M059J (cell line): ENCODE measurements around the gene WNT8B. TPM values are rescaled to one million over a fixed set of nuclear protein-coding genes. Genes with fewer than 3 reads are reported as not detected.
A peak's percentile ranks its signal among the peaks of the same experiment; 100 is the strongest.

ENCODE experiments used
- DNase-seq: peaks from one replicate; pipeline ENCODE4 v3.0.0-alpha.2; 2012; ENCODE audit warnings: low read depth
- total RNA-seq: library from RNA; depleted of rRNA; stranded (reverse); fragments of >200 nt; shearing (Covaris generic); gene quantifications from 2 replicates; pipeline ENCODE4 v1.2.3, GENCODE V29; 2014; rRNA removed

The WNT8B gene, protein sequence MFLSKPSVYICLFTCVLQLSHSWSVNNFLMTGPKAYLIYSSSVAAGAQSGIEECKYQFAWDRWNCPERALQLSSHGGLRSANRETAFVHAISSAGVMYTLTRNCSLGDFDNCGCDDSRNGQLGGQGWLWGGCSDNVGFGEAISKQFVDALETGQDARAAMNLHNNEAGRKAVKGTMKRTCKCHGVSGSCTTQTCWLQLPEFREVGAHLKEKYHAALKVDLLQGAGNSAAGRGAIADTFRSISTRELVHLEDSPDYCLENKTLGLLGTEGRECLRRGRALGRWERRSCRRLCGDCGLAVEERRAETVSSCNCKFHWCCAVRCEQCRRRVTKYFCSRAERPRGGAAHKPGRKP
- not detected in 2 replicates for total RNA-seq

DNA sequence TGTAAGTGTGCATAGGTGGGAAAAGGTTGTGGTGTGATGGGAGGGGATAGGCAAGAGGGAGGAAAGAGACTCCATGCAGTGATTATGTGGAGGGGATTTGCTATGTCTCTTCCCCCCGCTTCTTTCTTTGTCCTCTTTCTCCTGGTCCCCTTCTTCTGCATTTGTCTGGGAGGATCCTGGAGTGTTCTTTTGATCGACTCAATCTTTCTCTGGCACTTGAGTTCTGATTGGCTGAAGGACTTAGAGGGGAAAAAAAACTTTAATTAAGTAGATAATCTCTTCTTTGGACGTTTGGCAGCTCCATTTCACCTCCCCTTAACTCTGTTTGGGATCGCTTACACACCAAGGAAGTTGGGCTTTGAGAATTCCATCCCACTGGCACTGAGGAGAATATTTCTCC, at the start of gene WNT8B:
TSS of gene WNT8B (plus strand) at position 301 of the 400 bp plus-strand sequence. CDS start 160 bp downstream, outside the sequence.
- DNase-seq = no peak

GRCh38 chr10:100413173-100413572, 49.6 kb upstream of the WNT8B start:
- no peak for DNase-seq

- no peak for DNase-seq
These were observed 42.8 kb upstream of the WNT8B start for GRCh38 chr10:100419911-100420449.

GRCh38 chr10:100427374-100427773, 35.4 kb upstream of the WNT8B start:
- DNase-seq = no peak

GRCh38 chr10:100433253-100434240, 29.3 kb upstream of the WNT8B start:
- DNase-seq = peak; percentile 87

DNA sequence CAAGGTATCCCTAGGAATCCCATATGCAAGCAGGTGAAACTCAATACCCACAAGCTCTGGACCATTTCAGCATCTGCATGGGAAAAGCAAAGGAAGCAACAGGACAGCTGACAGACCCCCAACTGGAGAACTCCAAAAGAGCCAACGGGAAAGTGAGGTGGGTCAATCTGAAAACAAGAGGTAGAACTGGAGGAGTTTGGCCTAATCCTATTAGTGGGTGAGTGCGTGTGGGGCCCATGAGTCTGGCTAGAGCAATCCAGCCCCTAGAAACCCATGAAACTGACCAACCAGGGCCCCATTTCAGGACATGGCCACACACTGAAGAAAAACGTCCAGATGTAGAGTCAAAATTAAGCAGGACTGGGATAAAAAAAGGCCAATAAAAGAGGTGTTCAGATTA, 26.6 kb upstream of the WNT8B start:
- no peak for DNase-seq

DNA sequence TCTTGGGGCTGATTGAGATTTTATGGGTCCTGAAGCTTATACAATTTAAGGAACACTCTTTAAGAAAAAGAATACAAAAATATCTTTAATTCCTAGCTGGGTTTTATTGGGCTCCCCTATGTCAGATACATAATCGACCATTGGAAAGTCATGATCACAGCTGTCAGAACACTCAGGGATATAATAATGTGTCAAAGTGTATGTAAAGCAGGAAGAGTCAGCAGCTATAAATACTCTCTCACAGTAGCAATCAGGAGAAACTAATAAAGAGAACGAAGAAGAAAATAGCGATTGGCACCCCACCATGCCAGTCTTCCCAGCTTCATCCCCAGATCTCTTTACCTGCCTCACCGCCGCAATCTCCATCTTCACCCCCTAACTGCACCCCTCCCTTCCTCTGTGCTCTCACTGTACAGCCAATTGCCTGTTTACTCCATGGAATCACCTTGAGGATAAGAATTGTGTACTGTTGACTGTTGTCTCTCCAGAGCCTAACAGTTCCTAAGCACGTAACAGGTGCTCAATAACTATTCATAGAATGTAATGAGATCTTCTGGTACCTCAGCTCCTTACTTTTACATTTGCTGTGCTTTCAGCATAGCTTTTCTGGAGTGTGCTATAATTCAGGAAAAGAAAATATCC, 24.0 kb upstream of the WNT8B start:
- no peak for DNase-seq

GRCh38 chr10:100442548-100442947, 20.3 kb upstream of the WNT8B start:
- DNase-seq = no peak

- no peak for DNase-seq
These were observed 16.6 kb upstream of the WNT8B start for GRCh38 chr10:100446130-100446761.

DNA sequence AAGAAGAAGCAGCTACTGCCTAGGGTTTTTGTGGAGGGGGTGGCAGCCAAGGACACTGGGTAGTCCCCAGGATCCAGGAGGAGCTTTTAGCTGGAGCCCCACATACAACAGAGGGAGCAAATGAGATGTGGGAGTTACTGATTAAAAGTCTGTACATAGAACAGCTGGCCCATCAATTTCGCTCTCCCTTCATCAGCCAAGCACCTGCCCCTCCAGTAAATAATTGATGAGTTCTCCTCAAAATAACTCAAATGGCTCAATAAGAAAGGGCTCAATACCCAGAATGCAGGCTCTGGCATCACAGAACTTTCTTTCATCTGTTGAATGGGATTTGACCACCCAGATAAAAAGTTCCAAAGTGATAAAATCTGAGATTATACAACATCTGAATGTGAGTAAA, 15.1 kb upstream of the WNT8B start:
- no peak for DNase-seq

GRCh38 chr10:100448951-100449350, 13.9 kb upstream of the WNT8B start:
- no peak for DNase-seq

DNA sequence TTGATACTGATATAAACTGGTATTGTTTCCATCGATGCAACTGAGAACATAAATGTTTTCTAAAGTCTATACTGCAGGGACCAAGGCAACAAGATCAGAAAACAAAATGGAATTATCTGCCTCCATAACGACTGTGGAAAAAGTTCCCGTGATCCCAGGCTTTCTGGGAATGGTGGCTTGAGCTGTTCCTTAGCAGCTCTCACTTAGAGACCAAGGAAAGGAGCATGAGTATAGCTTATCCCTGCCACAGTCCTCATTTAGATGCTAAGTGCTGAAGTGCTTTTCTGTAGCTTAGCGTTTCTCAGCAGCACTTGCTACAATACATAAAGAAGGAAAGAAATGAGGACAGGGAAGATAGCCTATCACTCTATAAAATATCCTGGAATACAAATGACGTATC, 5.5 kb downstream of the WNT8B start:
- no peak for DNase-seq

- DNase-seq = no peak
These were observed 6.2 kb downstream of the WNT8B start for GRCh38 chr10:100468978-100469377.

DNA sequence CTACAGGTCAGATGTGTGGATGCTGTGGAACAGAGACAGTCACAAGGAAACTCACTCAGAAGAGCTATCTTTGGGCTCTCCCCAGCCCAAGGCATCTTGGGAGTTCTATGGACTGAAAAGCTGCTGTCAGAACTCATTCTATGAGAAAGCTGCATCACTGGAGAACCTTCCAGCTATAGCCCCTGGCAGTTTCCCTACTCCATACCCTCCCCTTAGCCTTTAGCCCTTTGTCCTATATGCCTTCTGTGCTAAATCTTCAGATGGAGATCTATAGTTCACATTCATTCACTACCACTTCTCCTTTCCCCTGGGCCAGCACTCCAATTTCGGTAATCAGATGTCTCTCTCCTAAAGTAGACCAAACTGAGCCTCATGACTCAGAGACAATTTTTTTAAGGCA, 6.9 kb downstream of the WNT8B start:
- no peak for DNase-seq

DNA sequence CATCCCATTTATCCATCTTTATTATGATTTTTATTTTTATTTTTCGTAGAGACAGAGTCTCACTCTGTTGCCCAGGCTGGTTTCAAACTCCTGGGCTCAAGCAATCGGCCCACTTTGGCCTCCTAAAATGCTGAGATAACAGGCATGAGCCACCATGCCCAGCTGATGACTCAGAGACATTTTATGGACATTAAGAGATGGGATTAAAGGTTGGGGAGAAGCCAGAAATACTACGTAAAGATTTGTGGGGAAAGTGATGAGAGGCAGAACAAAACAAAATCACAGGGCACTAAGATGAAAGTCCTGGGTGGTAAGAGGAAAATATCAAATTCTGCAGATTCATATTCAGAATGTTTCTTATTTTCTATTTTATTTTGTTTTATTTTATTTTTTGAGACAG, 7.6 kb downstream of the WNT8B start:
- DNase-seq = peak; percentile 31

GRCh38 chr10:100477970-100478369, 15.2 kb downstream of the WNT8B start:
- no peak for DNase-seq

DNA sequence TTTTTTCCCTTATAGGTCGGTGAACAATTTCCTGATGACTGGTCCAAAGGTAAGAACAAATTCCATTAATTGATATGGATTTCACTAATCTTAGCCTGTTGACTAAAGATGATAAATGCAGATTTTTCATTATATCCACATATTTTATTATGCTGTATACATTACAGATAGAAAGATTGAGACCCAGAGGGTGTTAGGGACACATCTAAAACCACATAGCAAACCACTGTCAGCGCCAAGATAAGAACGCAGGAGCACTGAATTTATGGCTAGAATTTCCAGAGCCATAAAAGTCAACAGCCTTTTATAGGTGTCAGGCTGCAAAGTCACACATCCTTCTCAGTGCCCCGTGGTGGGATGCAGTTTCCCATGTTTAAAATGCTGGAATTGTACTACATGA, 16.2 kb downstream of the WNT8B start:
- no peak for DNase-seq

- no peak for DNase-seq
These were observed 17.2 kb downstream of the WNT8B start for GRCh38 chr10:100480002-100480401.

- DNase-seq = peak; percentile 85
These were observed 18.8 kb downstream of the WNT8B start for GRCh38 chr10:100481462-100482081.

GRCh38 chr10:100482181-100482833, 19.5 kb downstream of the WNT8B start:
- peak; percentile 59 for DNase-seq
